NCI-H2081 (cell line): Measurements from ENCODE around the gene CCDC28B.

Experiments
- DNase-seq, 2 experiments: peaks; one replicate each; lab custom pipeline; 2025; lab: John Stamatoyannopoulos, UW

Gene CCDC28B

DNA sequence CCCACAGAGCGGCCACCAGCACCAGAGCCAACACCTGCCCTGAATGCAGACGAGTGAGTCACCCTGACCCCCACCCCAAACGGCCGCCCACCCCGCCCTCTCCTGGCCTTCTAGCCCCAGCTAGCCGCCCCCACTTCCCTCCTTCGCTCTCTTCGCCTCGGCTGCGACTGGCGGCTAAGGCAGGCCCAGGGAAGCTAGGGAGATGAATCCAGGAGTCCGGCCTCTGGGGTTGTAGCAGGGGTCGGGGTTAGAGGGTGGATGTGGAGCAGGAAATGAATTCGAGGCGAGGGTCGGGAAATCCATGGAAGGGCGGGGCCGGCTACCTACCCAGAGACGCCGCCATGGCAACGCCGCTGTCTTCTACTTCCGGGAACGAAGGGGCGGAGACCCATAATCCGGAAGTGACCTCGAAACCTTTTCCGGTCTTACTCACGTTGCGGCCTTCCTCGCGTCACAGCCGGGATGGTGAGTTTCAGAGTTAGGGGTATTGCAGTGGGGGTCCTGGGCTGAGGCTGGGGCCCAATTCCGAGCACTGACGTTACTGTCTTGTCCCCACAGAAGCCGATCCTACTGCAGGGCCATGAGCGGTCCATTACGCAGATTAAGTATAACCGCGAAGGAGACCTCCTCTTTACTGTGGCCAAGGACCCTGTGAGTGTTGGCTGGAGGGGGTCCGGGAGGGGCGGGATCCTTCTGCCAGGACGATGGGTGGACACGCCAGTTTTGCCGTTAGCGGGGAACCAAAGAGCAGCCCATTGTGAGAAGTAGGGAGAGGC, 21.8 kb downstream of the CCDC28B start, which contains the start of the genes EIF3I and TMEM234:
EIF3I (plus strand) TSS at position 428 of the 776 bp plus-strand sequence; CDS start at position 463, 35 bp downstream.
TMEM234 (minus strand) TSS at position 374 of the 776 bp plus-strand sequence; CDS start at position 343, 31 bp downstream.
- DNase-seq = peak; percentile 92 to 97

DNA sequence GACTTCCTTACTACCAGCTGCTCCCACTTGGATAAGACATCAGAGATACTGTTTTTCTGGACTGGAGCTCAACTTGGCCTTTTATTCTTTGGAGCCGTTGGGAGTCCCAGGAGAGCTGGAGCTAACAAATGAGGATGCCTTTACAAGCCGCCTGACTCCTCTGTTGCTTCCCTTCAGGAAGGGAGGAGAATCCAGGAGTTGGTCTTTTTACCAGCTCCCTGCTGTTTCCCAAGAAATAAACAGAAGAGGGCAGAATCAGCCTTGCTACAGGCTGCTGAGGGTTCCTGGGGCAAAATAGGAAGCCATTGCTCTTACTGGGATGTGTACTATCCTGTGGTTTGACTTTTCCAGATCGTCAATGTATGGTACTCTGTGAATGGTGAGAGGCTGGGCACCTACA, 23.3 kb downstream of the CCDC28B start:
- no peak for DNase-seq

DNA sequence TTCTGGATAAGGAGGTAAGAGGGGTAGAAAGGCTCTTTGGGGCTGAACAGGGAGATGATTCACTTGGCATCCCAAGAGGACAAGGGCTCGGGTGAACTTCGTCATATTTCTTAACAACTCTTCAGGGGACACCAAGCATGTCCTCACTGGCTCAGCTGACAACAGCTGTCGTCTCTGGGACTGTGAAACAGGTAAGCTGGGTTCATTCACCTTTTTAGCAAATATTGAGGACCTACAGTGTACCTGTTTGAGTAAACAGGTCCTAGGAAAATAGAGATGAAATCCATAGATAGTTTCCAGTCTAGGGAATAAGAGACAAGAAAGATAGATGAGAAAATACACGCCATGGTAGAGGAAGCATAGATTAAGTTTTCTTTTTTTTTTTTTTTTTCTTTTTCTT, 23.9 kb downstream of the CCDC28B start:
- DNase-seq = no peak

DNA sequence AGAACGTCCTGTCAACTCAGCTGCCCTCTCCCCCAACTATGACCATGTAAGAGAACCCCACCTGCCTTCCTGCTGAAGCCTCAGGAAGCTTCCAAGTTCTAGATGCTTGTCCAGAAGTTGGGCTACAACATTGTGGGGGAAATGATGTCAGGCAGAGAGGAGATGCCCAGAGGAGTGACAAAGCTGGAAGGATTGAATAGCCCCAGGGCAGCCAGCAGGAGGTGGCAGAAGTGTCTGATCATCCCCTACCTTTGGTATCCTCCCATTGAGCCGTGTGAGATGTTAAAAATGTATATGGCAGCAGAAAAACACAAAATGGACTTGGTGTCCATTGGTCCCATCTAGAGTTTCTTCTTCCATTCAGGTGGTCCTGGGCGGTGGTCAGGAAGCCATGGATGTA, 28.4 kb downstream of the CCDC28B start:
- DNase-seq = no peak

DNA sequence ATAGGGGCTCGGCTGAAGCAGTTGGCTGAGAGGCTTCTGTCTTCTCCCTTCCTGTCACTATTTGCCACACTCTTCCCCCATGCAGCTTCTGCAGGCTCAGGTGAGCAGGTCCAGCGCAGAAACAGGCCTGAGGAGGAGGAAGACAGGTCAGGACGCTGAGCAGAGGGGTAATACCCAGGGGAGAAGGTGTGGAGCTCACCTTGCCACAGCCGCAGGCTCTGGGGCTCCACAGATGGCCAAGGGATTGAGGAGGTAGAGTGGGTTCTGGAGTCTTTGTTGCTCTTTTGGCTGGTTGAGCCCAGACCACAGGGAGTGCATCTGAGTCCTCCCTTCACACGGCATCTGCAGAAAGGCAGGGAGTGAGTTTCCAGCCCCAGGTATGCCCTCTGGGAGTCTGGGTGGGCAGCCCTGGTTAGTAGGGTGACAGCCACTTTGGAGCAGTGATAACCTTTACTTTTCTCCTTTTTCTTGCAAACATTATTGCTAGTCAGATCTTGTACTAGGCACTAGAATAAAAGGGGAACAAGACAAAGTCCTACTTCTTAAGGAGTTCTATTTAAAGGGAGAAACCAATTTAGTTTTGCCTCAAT, 31.5 kb downstream of the CCDC28B start:
- DNase-seq = no peak

DNA sequence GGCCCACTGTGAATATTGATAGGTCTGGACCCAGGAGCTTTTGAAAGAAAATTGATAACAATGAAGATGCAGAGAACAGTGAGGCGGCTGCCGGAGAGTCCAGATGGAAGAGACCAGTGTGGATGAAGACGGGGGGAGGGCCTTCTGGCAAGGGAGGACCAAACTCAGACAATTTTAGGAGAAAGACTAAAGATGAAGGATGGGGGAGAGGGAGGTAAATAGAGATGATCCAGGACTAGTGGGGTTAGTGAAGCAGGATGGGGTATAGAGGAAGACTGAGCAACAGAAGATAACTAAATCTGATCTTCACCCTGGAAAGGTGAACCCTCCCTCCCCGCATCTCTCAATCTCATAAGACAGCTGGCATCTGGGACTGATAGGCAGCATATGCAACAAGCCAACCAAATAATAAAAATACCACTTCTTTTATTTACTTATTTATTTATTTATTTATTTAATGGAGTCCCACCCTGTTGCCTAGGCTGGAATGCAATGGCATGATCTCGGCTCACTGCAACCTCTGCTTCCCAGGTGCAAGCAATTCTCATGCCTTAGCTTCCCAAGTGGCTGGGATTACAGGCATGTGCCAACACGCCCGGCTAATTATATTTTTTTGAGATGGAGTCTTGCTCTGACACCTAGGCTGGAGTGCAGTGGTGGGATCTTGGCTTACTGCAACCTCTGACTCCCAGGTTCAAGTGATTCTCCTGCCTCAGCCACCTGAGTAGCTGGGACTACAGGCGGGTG, 32.3 kb downstream of the CCDC28B start:
- no peak for DNase-seq

DNA sequence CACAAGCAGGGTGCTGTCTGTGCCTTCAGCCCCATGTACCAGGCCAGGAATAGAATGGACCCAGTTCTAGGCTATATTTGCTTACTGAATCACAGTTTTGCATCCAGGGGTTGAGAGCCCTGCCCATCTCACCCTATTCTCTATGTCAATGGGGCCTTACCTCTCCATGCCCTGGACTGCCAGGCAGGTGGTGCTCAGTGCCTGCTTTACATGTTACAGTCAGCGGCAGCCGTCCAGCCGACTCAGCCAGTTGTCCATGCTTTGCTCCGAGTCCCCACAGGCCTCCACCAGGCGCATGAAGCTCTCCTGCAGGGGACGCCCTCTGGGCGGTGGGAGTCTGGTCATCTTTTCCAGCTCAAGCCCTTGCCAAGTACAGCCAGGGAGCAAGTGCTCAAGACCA, 34.4 kb downstream of the CCDC28B start:
- DNase-seq = no peak

DNA sequence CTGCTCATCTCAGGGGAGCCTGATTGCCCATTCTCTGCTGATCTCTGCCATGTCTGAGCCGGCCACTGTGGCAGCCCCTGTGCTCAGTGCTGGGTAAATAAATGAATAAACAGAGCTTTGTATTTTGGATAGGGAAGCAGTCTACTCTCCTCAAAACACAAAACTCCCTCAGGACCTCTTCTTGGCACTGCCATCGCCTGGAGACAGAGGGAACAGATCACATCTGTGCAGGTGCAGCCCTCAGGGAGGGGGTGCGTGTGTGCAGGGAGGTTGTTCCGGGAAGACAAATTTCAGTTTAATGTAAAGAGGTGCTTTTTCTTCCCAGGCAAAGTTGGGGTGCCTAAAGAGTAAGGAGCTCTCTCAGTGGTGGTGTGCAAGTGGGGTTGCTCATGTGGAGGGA, 38.9 kb downstream of the CCDC28B start:
- no peak for DNase-seq

DNA sequence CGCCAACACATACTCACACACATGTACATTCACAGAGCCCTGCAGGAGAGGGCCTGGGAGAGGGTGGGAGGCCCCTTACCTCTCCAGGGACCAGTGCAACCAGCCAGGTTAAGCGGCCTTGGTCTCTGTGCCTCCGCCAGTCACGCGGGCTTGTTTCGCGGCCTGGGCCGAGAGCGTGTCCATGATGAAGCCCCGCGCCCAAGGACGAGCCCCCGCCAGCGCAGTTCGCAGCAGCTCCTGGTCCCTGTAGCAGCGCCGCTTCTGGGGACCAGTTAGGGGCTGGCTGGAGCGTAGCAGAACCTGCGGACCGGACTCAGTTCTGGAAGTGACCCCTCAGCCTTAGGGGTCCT, 39.4 kb downstream of the CCDC28B start:
- DNase-seq = no peak

DNA sequence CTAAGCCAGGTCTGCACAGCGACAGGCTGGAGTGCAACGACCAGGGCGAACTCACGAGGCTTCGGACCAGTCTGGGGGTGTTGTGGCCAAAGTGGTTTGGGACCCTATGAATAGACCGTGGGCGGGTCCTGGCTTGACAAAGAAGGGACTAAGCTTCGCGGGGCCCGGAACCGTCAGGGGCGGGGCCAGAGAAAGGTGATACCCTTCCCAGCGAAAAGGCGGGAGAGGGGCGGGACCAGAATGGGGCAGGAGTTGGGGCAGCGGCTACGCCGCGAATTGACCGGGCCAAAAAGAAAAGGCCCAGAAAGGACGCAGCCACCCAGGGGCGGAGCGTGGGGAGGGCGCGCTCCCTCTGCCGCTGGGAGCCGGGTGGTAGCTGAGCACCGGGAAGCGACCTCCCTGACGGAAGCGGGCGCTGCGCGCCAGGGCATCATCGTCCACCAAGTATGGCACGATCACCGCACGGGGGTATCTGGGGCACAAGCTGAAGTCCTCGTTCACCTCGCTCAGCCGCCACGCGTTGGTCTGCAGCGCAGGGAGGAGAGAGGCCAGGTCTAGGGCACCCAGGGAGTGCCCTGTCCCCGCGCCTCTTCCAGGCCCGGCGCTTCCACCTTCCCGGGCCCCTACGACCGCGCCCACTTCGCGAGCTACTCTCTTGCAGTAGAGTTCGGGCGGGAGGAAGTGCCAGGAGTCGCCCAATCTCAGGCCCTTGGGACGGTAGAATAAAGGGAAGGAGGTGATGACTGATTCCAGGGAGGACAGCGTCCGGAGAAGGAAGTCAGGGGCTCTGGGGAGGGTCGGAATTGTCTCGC, 40.0 kb downstream of the CCDC28B start:
- DNase-seq = peak; percentile 58 to 80

DNA sequence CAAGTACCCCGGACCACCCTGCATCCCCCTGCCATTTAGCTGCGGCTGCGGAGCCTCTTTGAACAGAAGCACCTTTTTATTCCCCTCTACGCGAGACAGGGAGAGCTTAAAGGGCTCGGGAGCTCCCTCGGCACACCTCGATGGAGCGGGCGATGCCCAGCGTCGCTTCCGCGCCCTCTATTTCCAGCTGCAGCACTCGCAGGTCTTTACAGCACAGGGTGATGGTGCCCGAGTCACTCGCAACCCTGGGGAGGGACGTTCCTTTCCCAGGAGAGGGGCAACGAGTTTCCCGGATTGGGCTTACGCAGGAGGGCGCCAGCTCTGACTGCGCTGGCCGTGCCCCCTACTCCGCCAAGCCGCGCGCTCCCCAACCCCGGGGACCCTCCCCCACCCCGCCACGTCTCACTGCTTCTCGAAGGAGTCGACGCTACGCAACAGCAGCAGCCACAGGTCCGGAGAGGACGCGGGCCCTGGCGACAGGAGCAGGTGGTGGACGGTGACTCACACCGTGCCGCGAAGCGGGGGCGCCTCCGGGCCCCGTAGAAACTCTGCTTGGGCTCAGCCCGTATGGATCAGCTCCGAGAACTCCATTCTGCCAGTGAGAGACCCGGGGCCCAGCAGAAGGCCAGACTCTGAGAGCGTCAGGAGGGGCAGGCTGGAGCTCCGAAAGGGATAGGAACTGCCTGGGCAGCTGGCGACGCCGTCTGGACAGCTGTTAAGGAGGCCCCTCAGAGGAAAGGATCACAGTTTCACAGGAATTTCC, 40.8 kb downstream of the CCDC28B start:
- DNase-seq = peak; percentile 28 to 65

DNA sequence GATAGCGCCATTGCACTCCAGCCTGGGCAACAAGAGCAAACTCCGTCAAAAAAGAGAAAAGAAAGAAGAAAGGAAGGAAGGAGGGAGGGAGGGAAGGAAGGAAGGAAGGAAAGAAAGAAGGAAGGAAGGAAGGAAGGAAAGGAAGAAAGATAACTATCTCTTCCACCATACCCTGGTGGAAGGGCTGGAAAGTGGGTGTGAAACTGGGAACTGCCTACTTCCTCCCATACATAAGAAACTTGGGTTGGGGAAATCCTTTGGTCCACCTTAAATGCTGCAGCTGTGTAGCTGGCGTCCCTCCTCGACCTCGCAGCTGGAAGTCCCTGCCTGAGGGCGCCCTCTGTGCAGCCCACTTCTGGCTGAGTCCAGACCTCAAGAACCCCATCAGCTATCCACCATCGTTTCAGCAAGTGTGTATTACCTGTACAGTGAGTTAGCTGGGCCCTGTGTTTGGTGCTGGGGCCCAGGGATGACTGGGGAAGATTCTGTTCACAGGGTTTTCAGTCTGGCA, 42.0 kb downstream of the CCDC28B start:
- no peak for DNase-seq

DNA sequence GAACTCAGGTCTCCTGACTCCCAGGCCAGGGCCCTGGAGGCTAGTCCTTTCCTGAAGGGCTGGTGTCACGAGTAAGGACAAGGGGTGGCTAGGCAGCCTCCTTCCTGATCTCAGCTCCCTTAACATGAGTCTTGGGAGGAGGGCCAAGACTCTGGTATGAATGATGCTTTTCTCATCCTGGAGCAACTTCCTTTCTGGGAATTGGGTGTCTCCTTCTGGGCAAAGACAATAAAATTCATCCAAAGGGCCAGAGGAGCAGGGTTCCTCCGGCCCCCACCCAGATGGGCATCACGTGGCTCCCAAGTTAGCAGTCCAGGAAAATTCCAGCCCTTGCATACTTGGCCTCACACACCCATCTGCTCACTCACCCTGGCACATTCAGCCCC, 46.5 kb downstream of the CCDC28B start, which contains the start of gene FAM167B:
FAM167B (plus strand) TSS at position 335 of the 386 bp plus-strand sequence. CDS start 200 bp downstream, outside the sequence.
- DNase-seq = no peak

DNA sequence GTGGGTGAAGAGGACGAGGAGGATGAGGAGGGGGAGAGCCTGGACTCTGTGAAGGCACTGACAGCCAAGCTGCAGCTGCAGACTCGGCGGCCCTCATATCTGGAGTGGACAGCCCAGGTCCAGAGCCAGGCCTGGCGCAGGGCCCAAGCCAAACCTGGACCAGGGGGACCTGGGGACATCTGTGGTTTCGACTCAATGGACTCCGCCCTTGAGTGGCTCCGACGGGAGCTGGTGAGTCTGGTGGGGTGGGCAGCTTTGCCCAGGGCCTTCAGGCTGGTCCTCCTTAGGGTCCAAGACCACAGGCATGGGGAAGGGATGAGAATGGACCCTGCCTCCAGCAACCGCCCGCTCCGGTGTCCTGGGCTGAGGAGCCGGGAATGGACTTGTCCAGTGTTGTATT, 47.1 kb downstream of the CCDC28B start:
- DNase-seq = no peak

DNA sequence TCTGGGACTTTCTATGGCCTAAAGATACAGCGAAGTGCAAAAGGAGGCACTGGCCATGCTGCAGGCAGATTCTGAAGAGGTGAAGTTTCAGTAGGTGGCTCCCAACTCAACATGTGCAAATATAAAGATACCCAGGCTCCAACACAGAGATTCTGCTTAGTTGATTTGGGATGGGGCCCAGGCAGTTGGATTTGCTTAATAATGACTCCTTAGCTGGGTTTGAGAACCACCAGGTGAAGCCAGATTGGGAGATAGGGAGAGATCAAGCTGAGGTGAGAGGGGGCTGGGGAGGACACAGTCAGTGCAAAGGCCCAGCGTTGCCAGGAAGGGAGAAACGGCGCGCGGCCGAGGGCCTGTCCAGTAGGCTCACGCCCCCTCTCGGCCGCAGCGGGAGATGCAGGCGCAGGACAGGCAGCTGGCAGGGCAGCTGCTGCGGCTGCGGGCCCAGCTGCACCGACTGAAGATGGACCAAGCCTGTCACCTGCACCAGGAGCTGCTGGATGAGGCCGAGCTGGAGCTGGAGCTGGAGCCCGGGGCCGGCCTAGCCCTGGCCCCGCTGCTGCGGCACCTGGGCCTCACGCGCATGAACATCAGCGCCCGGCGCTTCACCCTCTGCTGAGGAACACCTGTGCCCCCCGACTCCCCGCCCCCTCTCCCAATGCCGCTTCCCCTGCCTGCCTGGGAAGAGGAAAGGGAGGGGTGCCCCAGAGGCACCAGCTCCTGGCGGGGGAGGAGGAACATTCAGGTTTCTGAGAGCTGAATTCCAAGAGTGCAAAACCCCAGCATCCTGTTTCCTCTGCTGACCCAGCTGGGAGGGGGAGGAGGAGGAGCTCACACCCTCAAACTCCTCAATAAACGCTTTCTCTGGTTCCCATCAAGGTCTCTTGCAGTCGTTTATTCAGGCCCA, 47.8 kb downstream of the CCDC28B start:
- peak; percentile 87 to 90 for DNase-seq

DNA sequence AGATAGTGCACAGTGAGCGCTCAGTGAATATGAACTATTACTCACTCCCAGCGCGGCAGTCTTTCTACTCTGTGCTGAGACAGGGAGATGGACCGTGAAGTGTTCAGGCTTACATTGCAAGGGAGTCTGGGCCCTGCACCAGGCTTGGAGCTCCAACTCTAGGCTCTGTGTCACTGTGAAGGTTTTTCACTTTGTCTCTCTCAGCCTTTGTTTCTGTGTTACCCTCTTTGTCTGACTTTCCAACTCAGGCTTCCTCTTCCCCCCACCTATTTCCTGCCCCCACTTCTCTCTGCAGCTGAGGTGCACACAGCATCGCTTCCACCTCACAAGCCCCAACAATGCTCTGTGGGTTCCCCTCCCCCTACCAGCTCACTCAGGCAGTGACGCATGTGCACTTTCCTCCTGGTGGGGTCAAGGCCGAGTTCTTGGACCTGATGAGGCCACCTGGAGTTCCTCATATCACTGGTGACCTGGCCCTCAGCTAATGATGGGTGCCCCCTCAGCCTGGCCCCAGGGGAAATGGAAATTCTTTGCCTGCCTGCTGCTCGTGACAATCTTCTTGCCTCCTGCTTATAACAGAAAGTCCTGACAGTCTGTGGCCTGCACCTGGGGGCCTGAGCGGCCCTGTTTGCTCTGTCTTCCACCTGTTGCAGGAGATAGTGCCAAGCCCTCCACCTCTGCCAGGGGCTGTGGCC, 49.6 kb downstream of the CCDC28B start:
- no peak for DNase-seq

DNA sequence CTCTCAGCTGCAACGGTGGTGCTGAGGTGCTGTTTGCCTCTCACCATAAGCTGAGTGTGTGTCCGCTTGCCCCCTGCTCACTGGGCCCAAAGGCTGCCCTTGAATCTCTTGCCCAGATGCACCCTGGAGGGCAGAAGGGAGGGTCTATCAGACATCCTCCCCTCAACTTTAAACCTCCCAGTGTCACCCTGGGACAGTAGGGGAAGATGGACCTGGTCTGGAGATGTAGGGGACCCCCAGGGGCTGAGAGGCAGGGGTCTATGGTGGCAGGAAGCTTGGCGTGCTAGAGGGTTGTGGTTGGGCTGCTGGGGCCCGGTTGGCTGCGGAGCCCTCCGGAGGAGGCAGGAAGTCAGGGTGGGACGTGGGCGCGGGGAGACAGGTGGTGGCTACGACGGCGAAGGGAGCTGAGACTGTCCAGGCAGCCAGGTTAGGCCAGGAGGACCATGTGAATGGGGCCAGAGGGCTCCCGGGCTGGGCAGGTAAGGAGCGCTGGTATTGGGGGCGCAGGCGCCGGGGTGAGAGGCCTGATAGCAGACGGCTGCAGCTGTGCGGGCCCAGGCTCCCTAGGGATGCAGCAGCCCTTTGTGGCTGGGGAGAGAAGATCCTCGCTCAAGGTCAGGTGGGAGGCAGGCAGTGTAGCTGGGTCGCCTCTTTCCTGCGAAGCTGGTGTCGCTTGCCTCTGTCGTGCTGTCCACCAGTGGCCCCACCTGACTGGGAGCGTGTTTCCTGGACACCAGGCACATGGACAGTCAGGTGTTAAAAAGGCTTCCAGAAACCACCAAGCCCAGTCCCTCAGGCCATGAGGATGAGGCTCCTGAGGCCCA, 50.7 kb downstream of the CCDC28B start, which contains the start of gene LCK:
LCK (plus strand) TSS at position 373 of the 824 bp plus-strand sequence. CDS start 23,065 bp downstream, outside the sequence.
- no peak for DNase-seq
